ENCODE measurements around the gene CDK11B.
"Not testable (repeated sequence)": the region's sequence is repeated elsewhere in the genome, so short reads cannot be mapped to it uniquely, and the experiment has no call there.

CDK11B gene

GRCh38 chr1:1666526-1666925, 7.7 kb upstream of the CDK11B start:
- no peaks in the 10 kb centered on the region for H3K9me3 ChIP-seq (ENCODE audit: severe bottlenecking)
- DNase-seq = no peak
- H3K27me3 ChIP-seq (ENCODE audit: insufficient read depth, low read depth, severe bottlenecking) = no peaks in the 10 kb centered on the region
- H3K36me3 ChIP-seq = peaks cover 36% of the 10 kb centered on the region
- no peak overlapping the region for H3K27ac ChIP-seq
- H3K4me3 ChIP-seq (ENCODE audit: low read depth, low read length) = no peak overlapping the region
- TF ChIP-seq CTCF (IDR thresholded peaks at IDR 0.05; ENCODE audit: low read depth, low read length) = no peak

GRCh38 chr1:1665815-1666251, 7.0 kb upstream of the CDK11B start:
- peaks cover 29% of the 10 kb centered on the region for H3K36me3 ChIP-seq
- H3K9me3 ChIP-seq (ENCODE audit: severe bottlenecking) = no peaks in the 10 kb centered on the region
- H3K4me3 ChIP-seq (ENCODE audit: low read depth, low read length) = no peak overlapping the region
- no peak overlapping the region for H3K27ac ChIP-seq
- H3K27me3 ChIP-seq (ENCODE audit: insufficient read depth, low read depth, severe bottlenecking) = no peaks in the 10 kb centered on the region
- DNase-seq = peak; percentile 31
- peak; percentile 84 for TF ChIP-seq CTCF (IDR thresholded peaks at IDR 0.05; ENCODE audit: low read depth, low read length)

- H3K4me3 ChIP-seq (ENCODE audit: low read depth, low read length) = no peak overlapping the region
- no peak for DNase-seq
Observed at GRCh38 chr1:1664941-1665814, 6.4 kb upstream of the CDK11B start.

GRCh38 chr1:1664318-1664717, 5.5 kb upstream of the CDK11B start:
- H3K36me3 ChIP-seq = peaks cover 21% of the 10 kb centered on the region
- DNase-seq; H3K27me3 ChIP-seq (ENCODE audit: insufficient read depth, low read depth, severe bottlenecking); H3K27ac ChIP-seq; H3K4me3 ChIP-seq (ENCODE audit: low read depth, low read length); H3K9me3 ChIP-seq (ENCODE audit: severe bottlenecking): not testable (repeated sequence)

More at GRCh38 chr1:1664941-1665814, 6.4 kb upstream of the CDK11B start:
- H3K27ac ChIP-seq = no peak overlapping the region
- no peaks in the 10 kb centered on the region for H3K27me3 ChIP-seq (ENCODE audit: insufficient read depth, low read depth, severe bottlenecking)
- peaks cover 25% of the 10 kb centered on the region for H3K36me3 ChIP-seq
- no peak for TF ChIP-seq CTCF (IDR thresholded peaks at IDR 0.05; ENCODE audit: low read depth, low read length)
- no peaks in the 10 kb centered on the region for H3K9me3 ChIP-seq (ENCODE audit: severe bottlenecking)

- not testable (repeated sequence) for DNase-seq; H3K27me3 ChIP-seq (ENCODE audit: insufficient read depth, low read depth, severe bottlenecking); H3K9me3 ChIP-seq (ENCODE audit: severe bottlenecking); H3K27ac ChIP-seq; H3K4me3 ChIP-seq (ENCODE audit: low read depth, low read length)
- peaks cover 20% of the 10 kb centered on the region for H3K36me3 ChIP-seq
Observed at GRCh38 chr1:1662830-1663560, 4.2 kb upstream of the CDK11B start.

GRCh38 chr1:1662392-1662791, 3.6 kb upstream of the CDK11B start:
- H3K27ac ChIP-seq; H3K4me3 ChIP-seq (ENCODE audit: low read depth, low read length); H3K27me3 ChIP-seq (ENCODE audit: insufficient read depth, low read depth, severe bottlenecking); DNase-seq; H3K9me3 ChIP-seq (ENCODE audit: severe bottlenecking): not testable (repeated sequence)
- peaks cover 20% of the 10 kb centered on the region for H3K36me3 ChIP-seq

- not testable (repeated sequence) for H3K27me3 ChIP-seq (ENCODE audit: insufficient read depth, low read depth, severe bottlenecking); H3K9me3 ChIP-seq (ENCODE audit: severe bottlenecking); H3K4me3 ChIP-seq (ENCODE audit: low read depth, low read length); H3K27ac ChIP-seq; DNase-seq
- H3K36me3 ChIP-seq = peaks cover 15% of the 10 kb centered on the region
Observed at GRCh38 chr1:1648265-1648664, 10.5 kb downstream of the CDK11B start.

GRCh38 chr1:1647567-1648241, 11.1 kb downstream of the CDK11B start:
- not testable (repeated sequence) for H3K27ac ChIP-seq; H3K9me3 ChIP-seq (ENCODE audit: severe bottlenecking); H3K27me3 ChIP-seq (ENCODE audit: insufficient read depth, low read depth, severe bottlenecking); H3K4me3 ChIP-seq (ENCODE audit: low read depth, low read length); H3K36me3 ChIP-seq; DNase-seq

GRCh38 chr1:1646326-1646725, 12.5 kb downstream of the CDK11B start:
- not testable (repeated sequence) for H3K4me3 ChIP-seq (ENCODE audit: low read depth, low read length)

GRCh38 chr1:1640711-1641461, 17.9 kb downstream of the CDK11B start:
- H3K27ac ChIP-seq; H3K4me3 ChIP-seq (ENCODE audit: low read depth, low read length); H3K36me3 ChIP-seq; H3K9me3 ChIP-seq (ENCODE audit: severe bottlenecking); DNase-seq; H3K27me3 ChIP-seq (ENCODE audit: insufficient read depth, low read depth, severe bottlenecking): not testable (repeated sequence)

More at GRCh38 chr1:1646326-1646725, 12.5 kb downstream of the CDK11B start:
- not testable (repeated sequence) for DNase-seq; H3K27ac ChIP-seq; H3K9me3 ChIP-seq (ENCODE audit: severe bottlenecking); H3K36me3 ChIP-seq; H3K27me3 ChIP-seq (ENCODE audit: insufficient read depth, low read depth, severe bottlenecking)
